ENCODE data around the gene ETHE1.

ETHE1 gene

GRCh38 chr19:43561139-43561970 is 34.4 kb upstream of the ETHE1 start:
- no peak overlapping the region for H3K27ac ChIP-seq
- no peak overlapping the region for H3K4me3 ChIP-seq
- TF ChIP-seq CTCF (IDR thresholded peaks at IDR 0.05), result no peak
- no peak for DNase-seq (ENCODE audit: low spot score)

- no peak overlapping the region for H3K4me3 ChIP-seq
- DNase-seq (ENCODE audit: low spot score), result no peak
- no peak for TF ChIP-seq CTCF (IDR thresholded peaks at IDR 0.05)
- H3K27ac ChIP-seq, result no peak overlapping the region
These were observed 33.7 kb upstream of the ETHE1 start for GRCh38 chr19:43560687-43561086.

- H3K27ac ChIP-seq, result no peak overlapping the region
- peak; percentile 23 for TF ChIP-seq CTCF (IDR thresholded peaks at IDR 0.05)
- H3K4me3 ChIP-seq, result no peak overlapping the region
- DNase-seq (ENCODE audit: low spot score), result no peak
These were observed 28.3 kb upstream of the ETHE1 start for GRCh38 chr19:43555185-43555770.

- no peak overlapping the region for H3K27ac ChIP-seq
These were observed 27.4 kb upstream of the ETHE1 start for GRCh38 chr19:43554317-43554895.

GRCh38 chr19:43553656-43554055 is 26.7 kb upstream of the ETHE1 start:
- no peak overlapping the region for H3K4me3 ChIP-seq
- H3K27ac ChIP-seq, result no peak overlapping the region
- no peak for DNase-seq (ENCODE audit: low spot score)
- no peak for TF ChIP-seq CTCF (IDR thresholded peaks at IDR 0.05)

More at GRCh38 chr19:43554317-43554895, 27.4 kb upstream of the ETHE1 start:
- no peak for DNase-seq (ENCODE audit: low spot score)
- TF ChIP-seq CTCF (IDR thresholded peaks at IDR 0.05), result no peak
- H3K4me3 ChIP-seq, result no peak overlapping the region

GRCh38 chr19:43552616-43553015 is 25.6 kb upstream of the ETHE1 start:
- no peak for TF ChIP-seq CTCF (IDR thresholded peaks at IDR 0.05)
- no peak overlapping the region for H3K4me3 ChIP-seq
- no peak overlapping the region for H3K27ac ChIP-seq
- no peak for DNase-seq (ENCODE audit: low spot score)

GRCh38 chr19:43552198-43552450 is 25.1 kb upstream of the ETHE1 start:
- no peak overlapping the region for H3K27ac ChIP-seq
- no peak for DNase-seq (ENCODE audit: low spot score)
- H3K4me3 ChIP-seq, result no peak overlapping the region
- TF ChIP-seq CTCF (IDR thresholded peaks at IDR 0.05), result no peak
